Choroid plexus epithelial cell (primary cell): Measurements from ENCODE around the gene PARP16.

ENCODE experiments used
- DNase-seq: peaks from one replicate; pipeline ENCODE4 v3.0.0-alpha.2; 2010; ENCODE audit warnings: low read depth
- H3K4me3 ChIP-seq: 2 replicates; pipeline ENCODE4 v1.5.1; 2011; ENCODE audit warnings: low read depth, mild to moderate bottlenecking, control low read depth, low read length, moderate library complexity
- CTCF ChIP-seq: conservative IDR thresholded peaks from 2 replicates; pipeline ENCODE4 v1.5.1; 2011; ENCODE audit warnings: low read depth, mild to moderate bottlenecking, control low read depth, inconsistent platforms, low read length, moderate library complexity

The PARP16 gene

GRCh38 chr15:65222891-65223290 is 63.8 kb downstream of the PARP16 start:
- no peak overlapping the region for H3K4me3 ChIP-seq
- no peak for TF ChIP-seq CTCF
- no peak for DNase-seq

DNA sequence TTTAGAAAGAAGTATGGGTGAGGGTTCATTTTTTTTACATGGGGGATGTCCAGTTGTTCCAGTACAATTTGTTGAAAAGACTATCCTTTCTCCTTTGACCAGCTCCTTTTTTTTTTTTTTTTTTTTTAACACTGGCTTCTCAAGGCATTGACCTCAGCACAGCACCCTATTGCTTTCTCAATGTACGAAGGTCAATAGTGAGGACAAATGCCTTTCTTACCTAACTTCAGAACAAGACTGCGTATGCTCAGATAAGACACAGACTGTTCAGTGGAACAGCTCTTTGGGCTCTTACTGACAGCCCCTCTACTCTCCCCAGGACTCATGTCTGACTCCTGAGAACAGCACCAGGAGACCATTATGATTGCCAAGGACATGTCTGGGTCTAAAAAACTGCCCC is 65.0 kb downstream of the PARP16 start:
- no peak for TF ChIP-seq CTCF
- no peak for DNase-seq
- no peak overlapping the region for H3K4me3 ChIP-seq

DNA sequence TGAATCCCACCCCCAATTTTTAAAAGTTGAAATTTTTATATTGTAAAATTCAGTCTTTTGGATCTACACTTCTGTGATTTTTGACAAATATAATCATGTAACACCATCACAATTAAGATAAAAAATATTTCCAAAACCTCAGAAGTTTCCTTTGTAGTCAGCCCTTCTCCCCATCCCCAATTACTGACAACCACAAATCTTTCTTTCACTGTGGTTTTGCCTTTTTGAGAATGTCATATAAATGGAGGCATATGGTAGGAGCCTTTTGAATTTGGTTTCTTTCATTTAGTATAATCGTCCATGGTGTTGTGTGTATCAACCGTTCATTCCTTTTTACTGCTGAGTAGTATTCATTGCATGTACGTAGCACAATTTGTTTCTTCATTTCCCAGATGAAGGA is 67.5 kb downstream of the PARP16 start:
- no peak for DNase-seq
- TF ChIP-seq CTCF, result no peak
- H3K4me3 ChIP-seq, result no peak overlapping the region

- no peak overlapping the region for H3K4me3 ChIP-seq
- DNase-seq, result no peak
- TF ChIP-seq CTCF, result no peak
Measured at GRCh38 chr15:65217526-65218482, 68.9 kb downstream of the PARP16 start.

- no peak for DNase-seq
- no peak overlapping the region for H3K4me3 ChIP-seq
- no peak for TF ChIP-seq CTCF
Measured at GRCh38 chr15:65215496-65215895, 71.2 kb downstream of the PARP16 start.

- no peak for DNase-seq
- TF ChIP-seq CTCF, result no peak
- H3K4me3 ChIP-seq, result no peak overlapping the region
Measured at GRCh38 chr15:65214010-65214409, 72.7 kb downstream of the PARP16 start.

DNA sequence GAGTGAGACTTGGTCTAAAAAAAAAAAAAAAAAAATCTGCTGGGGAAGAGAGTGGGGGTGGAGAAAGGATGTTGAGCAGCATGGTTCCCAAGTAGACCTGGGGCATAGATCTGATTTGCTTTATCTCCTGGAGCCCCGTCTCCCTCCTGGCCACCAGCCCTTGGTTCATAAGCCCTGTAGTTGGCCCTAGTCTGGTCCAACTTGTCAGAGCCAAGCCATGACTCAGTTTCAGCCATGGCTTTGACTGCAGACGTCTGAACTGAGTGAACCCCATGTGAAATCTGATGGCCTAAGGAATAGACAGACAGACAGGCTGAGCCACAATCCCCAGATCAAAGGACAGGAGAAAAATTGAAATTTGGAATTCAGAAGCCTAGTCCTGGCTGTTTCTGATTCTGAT is 73.4 kb downstream of the PARP16 start:
- H3K4me3 ChIP-seq, result no peak overlapping the region
- no peak for TF ChIP-seq CTCF
- DNase-seq, result no peak
